Stimulated activated CD8-positive, alpha-beta memory T cell treated with anti-CD3 and anti-CD28 coated beads, Interleukin-12 subunit alpha, Interleukin-12 subunit beta, amount 100 ng/mL, for 24 hours (primary cell): ENCODE results near the gene NKD1.

Experiments
- DNase-seq: peaks from one replicate; pipeline ENCODE4 v3.0.0-alpha.2; 2020; ENCODE audit errors: extremely low read depth

The NKD1 gene

DNA sequence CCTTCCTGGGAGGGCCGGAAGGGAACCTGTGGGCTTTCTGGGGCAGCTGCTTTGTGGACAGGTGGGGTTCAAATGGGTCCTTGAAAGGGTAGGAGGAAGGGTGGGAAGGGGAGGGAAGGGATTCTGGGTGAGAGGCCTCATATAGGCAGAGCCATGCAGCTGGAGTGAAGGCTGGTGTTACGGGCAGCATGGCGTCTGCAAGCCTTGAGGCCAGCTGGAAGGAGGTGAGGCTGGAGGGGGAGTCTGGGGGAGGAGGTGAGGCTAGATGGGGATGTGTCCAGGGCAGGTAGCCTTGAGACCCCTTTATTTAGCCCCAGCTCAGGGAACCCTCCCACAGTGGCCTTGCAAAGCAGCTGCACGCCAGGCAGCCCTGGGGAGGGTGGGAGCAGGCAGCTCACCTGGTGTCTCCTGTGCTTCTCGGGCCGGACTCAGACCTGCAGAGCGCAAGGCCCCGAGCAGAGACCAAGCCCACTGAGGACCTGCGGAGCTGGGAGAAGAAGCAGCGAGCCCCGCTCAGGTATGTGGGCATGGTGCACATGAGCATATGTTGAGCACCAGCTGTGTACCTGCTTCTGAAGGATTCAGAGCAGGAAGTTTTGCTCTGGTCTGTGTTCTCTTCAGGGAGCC lies 82.3 kb downstream of the NKD1 start:
- no peak for DNase-seq

DNA sequence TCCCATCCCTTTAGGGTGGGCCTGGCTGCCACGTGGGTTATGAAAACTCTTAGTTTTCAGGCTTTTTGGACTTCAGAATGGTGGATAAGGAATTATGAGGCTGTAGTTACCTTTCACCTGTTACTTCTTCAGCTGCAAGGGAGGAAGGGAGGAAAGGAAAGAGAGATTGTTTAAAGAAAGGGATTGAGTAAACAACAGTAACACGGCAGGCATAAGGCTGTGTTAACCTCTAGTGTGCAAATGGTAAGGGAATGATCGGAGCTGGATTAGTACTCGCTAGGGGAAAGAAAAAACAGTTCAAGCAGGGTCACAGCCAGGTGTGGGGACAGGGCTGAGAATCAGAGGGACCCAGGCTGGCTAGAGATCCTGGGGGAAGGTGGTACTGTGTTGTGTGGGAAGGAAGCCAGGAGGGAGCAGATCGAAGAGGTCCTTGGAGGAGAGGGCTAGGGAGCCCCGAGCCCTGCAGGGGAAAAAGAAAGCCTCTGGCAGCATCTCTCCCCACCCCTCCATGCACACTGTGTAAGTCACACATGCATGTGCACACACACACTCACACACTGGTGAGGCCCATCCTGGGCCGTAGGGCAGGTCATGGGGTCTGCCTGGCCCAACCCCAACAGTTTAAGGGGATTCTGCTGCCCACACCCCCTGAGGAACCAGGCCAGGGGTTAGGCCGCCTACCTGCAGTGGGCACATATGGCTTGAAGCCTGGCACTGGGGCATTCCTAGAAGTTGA lies 83.2 kb downstream of the NKD1 start:
- no peak for DNase-seq

DNA sequence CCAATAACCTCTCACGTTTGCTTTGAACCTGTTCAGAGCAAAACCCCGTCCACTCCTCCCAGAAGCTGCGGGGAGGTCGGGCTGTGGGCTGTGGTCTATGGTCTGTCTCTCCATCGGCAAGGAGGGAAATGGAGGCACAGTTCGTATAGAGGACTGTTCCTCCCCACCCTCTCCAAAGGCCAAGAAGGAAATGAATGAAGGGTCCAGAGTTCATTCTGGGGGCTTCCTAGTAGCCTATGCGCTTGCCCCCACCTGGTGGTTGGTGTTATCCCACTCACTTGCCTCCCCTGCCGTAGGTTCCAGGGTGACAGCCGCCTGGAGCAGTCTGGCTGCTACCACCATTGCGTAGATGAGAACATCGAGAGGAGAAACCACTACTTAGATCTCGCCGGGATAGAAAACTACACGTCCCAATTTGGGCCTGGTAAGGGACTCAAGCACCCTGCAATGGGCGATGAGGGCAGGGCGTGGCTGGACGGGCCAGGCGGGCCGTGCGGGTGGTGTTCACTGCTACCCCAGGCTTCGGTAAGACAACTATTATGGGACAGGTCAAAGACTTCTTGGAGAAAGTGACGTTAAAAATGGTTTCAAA lies 83.9 kb downstream of the NKD1 start:
- DNase-seq, result no peak

DNA sequence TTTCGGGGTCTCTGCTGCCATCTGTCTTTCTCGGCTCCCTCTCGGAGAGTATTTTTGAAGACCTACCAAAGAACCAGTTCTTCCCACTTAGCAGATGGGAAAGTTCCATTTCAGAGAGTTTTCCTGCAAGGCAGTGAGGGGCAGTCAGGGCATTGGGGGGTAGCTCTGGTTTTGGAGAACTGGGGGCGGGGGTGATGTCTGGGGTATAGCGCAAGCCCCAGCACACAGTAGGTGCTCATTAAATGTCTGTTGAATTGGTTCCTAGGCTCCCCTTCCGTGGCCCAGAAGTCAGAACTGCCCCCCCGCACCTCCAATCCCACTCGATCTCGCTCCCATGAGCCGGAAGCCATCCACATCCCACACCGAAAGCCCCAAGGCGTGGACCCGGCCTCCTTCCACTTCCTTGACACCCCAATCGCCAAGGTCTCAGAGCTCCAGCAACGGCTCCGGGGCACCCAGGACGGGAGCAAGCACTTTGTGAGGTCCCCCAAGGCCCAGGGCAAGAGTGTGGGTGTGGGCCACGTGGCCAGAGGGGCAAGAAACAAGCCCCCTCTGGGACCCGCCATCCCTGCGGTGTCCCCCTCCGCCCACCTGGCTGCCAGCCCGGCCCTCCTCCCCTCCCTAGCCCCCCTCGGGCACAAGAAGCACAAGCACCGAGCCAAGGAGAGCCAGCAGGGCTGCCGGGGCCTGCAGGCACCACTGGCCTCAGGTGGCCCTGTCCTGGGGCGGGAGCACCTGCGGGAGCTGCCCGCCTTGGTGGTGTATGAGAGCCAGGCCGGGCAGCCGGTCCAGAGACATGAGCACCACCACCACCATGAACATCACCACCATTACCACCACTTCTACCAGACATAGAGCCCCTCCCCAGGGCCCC lies 85.0 kb downstream of the NKD1 start:
- DNase-seq, result no peak

DNA sequence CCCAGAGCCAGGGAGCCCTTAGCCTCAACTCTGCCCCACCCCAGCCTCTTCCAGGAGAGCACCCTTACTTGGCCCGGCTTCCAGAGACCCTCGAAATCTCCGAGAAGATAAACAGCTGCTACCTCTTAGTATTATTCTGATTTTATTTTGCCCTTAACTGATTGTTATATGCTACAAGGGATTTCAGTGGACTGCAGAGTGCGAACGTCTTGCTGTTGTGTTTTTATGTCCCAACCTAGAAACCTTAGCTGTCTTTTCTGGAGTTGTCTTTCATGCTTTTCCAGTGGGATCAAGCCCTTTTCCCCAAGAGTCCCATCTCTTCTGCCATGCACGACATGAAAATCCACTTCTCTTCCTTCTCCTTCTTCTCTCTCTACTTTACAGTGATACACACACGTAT lies 85.9 kb downstream of the NKD1 start:
- DNase-seq, result no peak

DNA sequence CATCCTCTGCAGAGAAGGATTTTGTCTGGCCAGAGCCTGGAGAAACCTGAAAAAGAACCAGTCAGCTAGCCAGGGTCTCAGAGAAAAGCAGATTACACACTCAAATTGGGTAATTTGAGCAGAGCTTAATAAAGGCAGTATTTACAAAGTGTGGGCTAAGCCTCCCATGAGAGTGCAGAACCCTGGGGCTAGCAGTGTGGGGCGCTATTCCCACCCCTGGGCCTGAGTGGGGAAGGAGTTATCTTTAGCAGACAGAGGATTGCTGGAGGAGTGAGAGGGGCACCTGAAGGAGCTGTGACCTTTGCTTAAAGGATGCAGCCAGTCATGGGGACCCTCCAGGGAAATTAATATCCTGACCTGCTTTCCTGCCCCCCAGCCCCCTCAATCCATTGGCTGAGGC lies 86.8 kb downstream of the NKD1 start:
- no peak for DNase-seq

DNA sequence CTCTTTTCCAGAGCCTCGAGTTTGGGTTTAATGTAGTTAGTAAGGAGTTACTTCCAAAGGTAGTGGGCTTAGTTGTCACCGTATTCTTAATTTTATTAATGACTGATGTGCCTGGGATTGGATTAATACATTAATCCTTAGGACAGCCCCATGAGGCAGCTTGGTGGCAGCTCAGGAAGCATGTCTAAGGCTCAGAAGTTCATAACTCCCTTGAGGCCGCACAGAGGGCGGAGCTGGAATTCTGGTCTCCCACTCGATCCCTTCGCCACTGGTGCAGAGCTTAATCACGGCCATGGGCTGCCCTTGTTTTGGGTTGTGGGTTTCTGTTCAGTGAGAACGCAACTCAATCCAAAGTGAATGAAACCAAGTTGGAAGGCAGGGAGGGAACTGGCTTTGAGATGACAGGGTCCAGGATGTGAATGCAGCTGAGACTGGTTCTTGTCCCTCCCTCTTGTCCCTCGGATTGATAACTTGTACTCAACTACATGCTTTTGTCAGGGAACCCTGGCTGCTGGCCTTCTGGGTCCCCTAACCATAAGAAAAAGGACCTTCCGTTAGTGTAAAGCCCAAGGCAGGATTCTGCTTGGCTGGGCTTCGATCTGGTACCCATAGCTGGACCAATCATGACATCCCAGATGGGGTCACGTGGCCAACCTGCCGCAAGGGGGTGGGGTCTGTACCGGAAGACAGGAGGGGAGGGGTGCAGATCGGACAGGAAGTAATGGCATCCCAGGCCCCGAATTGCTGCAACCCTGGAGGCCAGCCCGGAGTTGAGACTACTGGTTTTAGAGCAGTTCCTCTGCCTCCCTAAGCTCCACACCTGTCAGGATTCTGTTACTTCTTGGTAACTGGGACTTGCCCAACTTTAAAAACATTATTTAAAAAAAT lies 87.6 kb downstream of the NKD1 start:
- DNase-seq, result no peak

DNA sequence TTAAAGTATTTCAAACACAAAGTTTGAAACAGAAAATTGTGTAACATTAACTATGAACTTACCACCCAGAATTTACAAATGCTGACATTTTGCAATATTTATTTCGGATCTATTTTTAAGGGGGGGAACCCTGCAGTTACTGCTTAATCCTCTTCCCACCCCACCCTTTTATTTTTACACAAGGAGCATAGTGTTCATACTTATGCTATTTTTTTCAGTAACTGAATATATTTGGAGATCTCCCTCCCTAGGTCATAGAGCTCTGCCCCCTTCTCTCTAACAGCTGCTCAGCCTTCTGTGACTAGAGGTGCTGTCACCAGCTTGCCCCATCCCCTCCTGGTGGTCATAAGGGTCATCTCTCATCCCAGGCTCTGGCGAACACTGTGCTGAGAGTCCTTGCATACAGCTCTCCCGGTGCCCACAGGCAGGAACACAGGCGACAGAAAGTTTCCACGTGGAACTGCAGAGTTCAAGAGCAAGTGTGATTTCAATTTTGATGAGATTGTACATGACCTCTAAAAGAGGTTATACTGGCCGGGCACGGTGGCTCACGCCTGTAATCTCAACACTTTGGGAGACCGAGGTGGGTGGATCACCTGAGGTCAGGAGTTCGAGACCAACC lies 88.7 kb downstream of the NKD1 start:
- DNase-seq, result no peak

DNA sequence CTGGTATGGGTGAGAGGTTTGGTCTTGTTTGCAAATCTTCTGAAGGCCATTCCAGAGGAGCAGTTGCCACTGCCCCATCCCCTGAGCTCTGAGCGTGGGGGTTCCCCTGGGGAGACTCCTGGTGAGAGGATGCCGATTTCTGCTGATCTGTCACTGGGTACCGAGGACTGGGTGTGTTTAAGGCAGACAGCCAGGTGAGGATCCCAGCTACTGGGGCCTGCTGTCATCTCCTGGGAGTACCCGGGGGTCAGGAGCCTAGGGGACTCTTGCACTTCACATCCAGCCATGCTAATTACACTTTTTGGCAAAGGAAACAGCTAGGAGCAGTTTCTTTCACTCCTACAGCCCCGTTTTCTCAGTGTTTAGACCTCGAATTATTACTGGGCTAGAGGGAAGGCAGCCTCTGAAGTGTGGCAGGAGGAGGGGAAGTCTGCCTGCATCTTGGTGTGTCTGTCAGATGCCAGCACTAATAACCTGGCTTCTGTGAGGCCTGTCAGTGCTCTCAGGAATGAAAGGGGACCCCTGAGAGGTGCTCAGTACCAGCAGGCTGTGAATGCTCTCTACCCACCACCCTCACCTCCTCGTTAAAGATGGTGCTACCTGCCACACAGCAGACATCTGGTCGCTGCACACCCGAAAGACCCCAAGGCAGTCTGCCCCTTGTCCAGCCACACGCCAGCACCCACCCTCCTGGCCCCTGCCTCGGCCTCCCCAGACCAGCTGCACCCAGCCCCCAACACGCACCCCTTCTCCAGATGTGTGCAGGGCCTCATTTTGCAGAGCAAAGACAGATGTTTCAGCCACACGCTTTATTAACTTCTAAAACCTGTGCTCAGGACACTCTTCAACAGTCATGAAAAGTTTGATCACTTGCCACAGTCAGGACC lies 89.8 kb downstream of the NKD1 start:
- no peak for DNase-seq

DNA sequence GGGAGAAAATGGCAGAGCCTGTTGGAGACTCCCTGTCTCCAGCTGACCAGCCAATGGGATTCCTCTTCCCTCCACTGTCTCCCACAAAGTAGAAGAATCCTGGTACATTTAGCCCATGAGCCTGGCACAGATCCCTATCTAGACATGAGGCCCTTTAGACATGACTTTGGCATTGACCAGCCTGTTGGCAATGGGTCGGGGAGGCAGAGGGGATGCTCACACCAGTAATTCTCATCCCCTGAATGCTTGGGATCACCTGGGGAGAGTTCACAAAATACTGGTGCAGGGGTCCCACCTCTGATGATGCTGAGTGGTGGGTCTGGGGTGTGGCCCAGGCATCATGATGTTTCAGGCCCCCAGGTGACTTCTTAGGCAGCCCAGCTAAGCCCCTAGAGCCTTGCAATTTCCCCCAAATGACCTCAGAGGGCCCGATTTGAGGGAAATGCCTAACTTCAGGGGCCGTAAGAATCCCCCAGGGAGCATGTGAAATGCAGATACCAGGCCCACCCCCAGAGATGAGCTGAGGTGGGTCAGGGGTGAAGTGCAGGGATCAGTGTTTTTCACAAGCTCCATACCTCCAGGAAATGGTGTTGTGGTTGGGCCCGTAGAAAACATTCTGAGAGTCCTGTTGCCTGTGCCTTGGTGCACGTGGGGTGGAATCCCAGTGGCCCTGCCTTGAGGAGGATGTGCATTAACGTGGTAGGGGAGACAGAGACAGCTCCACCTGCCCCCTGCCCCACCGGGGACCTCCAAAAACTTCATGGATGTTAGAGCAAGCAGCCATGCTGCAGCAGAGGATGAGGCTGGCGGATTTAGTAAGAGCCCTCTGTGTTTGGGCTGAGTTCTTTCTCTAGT lies 90.8 kb downstream of the NKD1 start:
- no peak for DNase-seq

DNA sequence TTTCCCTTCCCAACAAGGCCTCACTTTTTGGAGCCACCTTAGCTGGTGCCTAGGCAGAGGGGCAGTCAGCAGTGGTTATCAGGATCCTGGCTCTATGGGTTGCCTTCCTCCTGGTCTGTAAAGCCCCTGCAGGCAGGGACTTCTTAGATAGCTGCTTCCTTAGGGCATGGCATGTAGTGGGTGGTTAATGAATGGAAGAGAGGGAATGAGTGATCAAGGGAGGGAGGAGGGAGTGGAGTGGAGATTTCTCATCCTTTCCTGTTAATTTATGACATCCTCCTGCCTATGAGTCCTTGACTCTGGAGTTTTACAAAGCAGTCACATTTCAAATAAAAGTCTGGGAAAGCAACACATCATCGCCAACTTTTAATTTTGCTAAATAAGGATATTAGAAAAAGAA lies 92.2 kb downstream of the NKD1 start:
- DNase-seq, result no peak

DNA sequence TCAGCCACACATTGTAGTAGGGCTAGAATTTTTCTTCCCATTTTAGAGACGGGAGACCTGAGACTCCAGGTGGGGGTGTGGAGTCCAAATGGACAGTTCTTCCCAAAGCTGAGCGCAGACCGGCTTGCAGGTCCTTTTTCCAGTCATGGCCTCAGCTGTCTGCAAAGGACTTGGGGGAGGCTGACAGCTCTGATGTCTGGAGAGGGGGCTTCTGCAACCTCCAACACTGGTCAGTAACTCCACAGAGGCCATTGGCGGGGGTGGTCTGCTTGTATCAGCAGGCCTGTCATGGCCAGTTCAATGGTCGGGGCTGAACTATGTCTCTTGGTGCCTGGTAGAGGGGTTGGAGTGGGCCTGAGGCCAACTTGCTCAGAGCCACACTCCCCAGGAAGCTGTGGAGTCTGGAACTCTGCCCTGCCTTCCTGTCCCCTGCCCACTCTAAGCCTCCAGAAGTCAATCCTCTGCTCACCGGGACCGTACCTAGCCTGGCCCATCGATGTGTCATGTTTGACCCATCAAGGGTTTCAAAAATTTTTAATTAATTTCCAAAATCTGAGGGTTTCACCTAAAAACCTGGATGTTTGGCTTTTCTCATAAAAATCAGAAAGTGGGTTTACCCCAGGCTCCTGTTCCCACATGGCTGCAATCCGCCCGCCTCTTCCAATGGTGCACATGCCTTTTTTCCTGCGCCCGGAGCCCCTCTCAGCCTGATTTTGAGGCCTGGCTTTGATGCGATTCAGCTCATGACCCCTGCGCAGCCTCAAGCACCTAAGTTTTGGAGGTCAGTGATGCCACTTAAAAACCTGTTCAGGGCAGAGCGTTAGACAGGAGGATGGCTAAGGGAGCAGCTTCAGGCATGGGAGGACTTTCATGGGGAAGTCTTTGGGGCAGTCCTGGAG lies 93.0 kb downstream of the NKD1 start:
- no peak for DNase-seq

DNA sequence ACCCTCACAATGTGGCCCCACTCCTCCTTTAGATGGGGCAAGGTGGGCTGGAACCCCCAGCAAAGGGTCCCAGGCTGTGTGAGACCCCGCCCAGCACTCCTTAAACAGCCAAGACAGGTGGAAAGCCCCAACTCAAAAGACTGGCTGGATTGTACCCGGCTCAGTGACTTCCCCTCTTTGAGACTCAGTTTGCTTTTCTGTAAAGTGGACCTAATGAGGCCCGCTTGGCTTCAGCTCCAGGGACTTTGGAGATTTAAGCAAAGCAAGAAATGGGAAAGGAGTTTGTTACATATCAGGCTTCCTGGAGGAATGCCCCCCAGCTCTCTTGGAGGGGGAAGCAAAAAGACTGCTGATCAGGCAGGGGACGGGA lies 93.6 kb downstream of the NKD1 start:
- DNase-seq, result no peak

DNA sequence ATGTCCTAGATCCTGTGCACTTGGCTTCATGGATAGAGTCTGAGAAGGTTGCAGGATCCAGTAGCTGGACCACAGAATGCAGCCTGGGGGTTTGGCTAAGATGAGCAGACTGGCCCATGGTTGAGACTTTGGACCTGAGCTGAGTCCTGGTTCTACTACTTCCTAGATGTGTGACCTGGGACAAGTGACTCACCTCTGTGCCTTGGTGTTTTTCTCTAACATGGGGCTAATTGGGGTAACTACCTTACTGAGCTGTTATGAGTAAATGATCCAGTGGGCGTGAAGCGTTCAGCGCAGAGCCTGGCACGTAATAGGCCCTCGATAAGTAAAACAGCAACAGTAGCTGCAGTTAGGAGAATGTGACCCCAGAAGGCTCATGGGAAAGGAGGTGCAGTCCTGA lies 94.2 kb downstream of the NKD1 start:
- DNase-seq, result no peak

DNA sequence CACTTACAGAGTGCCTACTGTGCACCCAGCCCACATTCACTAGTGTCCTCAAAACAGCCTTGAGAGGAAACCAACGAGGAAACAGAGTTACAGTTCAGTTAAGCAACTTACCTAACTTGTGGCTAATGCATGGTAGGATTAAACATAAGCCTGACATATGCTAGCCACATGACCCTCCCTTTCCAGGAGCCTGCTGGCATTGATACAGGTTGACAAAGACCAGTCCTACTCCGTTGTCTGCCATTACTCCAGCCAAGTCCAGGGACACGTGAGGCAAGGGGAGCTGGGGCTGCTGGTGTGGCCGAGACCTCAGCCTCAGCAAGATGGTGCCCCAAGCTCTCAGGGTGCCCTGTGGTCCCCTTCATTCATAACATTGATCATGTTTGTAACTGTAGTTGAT lies 95.0 kb downstream of the NKD1 start:
- no peak for DNase-seq

DNA sequence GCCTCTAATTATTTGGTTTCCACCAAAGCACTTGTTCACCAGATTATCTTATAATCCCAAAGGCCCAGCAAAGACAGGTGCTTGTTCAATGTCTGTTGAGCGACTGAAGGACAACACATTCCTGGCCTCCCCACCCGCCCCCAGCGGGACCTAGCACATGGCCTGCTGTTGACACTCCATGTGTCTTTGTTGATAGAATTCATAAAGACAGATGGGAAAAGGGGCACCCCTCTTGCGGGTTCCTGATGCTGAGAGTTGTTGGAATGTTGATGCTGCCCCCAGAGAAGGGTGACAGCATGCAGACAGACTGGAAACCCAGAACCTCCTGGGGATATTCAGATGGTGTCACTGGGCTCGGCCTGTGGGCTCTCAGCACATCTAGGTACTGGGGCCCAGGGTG lies 96.0 kb downstream of the NKD1 start:
- DNase-seq, result no peak

DNA sequence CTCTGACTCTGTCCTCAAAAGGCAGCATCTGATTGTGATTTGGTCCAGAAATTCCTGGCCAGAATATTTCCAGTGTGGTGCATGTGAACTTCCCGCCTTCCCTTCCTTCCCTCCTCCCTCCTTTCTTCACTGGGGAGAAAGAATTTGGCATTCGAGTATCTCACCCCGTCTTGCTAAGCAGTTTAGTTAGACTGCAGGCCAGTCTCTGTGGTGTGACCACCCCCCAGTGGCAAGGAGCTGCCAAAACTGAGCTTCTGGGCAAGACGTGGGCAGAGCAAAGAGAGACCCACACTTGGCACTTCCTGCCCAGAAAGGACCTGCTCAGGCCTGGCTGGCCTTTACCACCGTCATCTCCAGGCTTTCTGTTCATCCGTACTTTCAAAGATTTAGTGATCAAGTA lies 96.5 kb downstream of the NKD1 start:
- no peak for DNase-seq
